GM21786 (cell line): ENCODE data around the gene GCM1.
"Not testable (repeated sequence)": the region's sequence is repeated elsewhere in the genome, so short reads cannot be mapped to it uniquely, and the experiment has no call there.

Experiments used
- ATAC-seq: cut with Tn5 transposase; IDR thresholded peaks from one replicate; pipeline ENCODE4 v1.9.1; 2021; ENCODE audit not compliant: unreplicated experiment

Gene GCM1, protein sequence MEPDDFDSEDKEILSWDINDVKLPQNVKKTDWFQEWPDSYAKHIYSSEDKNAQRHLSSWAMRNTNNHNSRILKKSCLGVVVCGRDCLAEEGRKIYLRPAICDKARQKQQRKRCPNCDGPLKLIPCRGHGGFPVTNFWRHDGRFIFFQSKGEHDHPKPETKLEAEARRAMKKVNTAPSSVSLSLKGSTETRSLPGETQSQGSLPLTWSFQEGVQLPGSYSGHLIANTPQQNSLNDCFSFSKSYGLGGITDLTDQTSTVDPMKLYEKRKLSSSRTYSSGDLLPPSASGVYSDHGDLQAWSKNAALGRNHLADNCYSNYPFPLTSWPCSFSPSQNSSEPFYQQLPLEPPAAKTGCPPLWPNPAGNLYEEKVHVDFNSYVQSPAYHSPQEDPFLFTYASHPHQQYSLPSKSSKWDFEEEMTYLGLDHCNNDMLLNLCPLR

DNA sequence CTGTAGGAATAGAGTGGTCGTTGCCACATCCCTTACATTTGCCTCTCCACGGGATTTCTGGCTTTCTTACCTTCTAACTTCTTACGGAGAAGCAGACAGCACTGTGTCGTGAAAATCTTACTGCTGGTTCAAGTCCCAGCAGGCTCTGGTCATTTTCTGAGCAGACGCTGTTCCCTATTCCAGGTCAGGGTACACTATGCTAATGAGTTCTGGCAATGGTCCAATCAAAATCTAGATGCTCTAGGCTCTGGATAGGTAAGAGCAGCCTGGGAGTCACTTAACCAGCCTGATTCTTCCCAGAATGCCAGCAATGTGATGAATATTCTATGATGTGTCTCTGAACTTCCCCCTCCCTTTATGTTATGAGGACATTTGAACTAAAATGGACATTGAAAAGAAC, at the start of gene GCM1:
Gene GCM1 (minus strand): TSS at position 158 of the 400 bp plus-strand sequence. CDS start 3,209 bp downstream, outside the sequence.
- ATAC-seq, result no peak

DNA sequence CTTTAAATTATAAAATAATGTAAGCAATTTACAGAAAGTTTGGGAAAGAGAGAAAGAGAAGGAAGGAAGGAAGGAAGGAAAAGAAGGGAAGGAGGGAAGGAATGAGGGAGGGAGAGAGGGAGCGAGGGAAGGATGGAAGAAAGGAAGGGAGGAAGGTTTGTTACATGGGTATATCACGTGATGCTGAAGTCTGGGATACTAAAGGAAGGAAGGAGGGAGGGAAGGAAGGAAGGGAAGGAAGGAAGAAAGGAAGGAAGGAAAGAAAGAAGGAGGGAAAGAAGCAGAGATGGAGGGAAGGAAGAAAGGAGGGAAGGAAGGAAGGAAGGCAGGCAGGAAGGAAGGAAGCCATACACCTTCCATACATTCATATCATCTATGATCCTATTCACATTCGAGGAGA, 48.9 kb upstream of the GCM1 start:
- no peak for ATAC-seq

DNA sequence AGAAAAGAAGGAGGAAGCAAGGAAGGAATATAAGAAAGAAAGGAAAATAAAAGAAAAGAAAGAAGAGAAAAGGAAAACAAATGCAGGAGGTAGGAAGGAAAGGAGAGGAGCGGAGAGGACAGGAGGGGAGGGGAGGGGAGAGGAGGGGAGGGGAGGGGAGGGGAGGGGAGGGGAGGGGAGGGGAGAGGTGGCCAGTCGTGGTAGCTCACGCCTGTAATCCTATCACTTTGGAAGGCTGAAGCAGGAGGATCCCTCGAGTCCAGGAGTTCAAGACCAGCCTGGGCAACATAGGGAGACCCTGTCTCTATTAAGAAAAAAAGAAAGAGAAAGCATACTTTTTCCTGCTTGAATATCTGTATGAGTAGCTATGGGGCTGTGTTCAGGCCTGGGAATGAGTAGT, 46.4 kb upstream of the GCM1 start:
- no peak for ATAC-seq

DNA sequence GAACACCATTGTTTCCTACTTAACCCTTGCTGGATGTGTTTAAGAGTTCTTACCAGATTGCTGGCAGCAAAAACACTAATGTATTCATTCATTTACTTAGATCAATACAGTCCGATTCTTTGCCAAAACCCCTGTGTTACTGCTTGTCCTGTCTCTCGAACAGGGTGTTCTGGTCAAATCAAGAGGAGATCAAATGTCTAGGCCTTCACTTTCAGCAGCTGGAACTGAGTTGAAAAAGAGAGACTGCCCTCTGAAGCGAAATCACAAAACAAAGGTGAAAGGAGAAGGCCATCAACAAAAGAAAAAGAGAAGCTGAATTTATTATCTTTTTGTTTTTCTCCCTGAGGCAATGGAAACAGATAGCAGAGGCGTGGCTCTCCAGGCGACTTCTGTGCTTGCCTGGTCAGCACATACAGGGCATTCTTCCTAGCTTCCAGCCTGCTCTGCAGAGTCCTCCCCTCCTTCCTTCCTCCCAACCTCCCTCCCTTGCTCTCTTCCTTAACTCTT, 44.1 kb upstream of the GCM1 start:
- ATAC-seq, result no peak

DNA sequence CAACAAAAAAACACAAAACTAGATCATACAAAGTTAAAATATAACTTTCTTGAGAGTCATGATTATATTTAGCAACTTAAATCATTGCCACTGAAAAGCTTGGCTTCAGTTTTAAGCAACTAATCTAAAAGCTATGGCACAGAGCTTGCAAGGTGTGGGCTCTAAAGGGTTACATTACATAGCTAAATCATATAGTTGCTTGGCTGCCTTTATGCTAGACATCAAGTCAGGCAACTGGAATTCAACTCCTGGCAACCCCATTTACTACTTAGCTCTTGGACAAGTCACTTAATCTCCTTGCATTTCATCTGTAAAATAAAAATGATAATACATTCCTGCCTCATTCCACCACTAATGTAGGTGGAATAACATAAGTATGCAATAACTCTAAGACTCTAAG, 40.9 kb upstream of the GCM1 start:
- no peak for ATAC-seq

DNA sequence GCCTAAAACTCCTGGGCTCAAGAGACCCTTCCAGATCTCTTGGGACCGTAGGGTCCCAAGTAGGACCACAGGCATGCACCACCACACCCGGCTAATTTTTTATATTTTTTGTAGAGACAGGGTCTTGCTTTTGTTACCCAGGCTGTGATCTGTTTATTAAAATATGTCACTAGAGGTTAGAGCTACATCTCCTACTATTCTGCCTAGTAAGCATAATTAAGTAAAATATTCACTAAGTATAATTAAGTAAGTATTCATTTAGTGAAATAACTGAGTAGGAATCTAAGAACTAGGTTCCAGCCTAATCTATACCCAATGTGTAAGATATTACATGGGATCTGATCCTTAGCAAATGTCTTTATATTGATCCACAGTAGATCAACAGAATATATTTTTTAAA, 40.2 kb upstream of the GCM1 start:
- no peak for ATAC-seq

DNA sequence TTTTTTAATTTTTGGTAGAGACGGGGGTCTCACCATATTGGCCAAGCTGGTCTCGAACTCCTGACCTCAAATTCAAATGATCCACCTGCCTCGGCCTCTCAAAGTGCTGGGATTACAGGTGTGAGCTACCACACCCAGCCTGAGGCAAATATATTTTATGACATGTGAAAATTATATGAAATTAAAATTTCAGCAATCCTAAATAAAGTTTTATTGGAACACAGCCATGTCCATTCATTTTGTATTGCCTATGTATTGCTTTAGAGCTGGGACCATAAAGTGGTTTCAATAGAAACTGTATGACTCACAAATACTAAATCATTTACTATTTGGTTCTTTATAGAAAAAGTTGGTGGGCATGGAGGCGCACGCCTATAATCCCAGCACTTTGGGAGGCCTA, 32.0 kb upstream of the GCM1 start:
- ATAC-seq, result no peak

DNA sequence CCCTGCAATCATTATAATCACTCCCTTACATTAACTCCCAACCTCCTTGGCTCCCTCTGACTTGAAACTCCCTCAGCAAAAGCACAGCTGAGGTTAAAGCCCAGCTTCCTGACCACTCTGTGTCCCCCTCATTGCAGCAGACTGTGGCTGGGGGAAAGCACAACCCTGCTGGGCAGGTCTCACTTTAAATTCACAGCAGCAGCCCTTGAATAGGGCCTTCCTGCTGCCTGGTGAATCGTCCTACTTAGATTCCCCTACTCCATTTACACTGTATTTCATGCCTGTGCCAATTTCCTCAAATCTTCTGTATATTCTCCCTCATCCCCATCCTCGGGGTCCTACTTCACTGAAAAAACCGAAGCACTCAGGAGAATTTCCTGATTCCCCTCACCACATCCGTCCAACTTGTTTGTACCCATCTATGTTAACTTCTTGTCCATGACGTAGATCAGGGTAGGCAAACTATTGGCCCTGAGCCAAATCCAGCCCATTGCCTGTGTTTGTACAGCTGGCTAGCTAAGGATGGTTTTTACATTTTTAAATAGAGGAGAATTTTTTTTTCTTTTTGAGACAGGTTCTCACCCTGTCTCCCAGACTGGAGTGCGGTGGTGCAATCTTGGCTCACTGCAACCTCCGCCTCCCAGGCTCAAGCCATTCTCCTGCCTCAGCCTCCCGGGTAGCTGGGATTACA, 31.5 kb upstream of the GCM1 start:
- no peak for ATAC-seq

DNA sequence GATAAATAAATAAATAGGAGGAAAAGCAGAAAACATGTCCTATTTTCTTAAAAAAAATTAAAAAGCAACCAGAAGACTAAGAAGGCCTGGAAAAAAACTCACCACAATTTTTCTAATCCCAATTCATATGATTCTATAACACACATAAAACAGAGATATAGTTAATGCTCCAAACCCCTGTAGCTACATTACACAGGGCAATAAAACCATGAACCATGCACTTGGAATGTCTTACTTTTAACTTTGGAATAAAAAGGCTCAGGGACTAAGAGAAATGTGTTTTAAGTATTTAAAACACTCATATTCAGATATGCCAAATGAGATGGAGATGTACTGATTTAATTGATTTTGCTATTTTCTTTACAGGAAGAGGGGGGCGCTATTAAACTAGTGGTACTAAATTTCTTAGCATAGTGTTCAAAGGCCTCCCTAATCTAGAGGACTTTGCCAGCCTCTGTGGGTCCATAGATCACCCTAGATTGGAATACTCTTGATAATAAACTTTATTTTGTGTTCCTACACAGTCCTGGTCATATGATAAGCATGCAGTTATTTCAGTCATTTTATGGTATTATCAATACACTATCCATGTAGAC, 30.3 kb upstream of the GCM1 start:
- no peak for ATAC-seq

DNA sequence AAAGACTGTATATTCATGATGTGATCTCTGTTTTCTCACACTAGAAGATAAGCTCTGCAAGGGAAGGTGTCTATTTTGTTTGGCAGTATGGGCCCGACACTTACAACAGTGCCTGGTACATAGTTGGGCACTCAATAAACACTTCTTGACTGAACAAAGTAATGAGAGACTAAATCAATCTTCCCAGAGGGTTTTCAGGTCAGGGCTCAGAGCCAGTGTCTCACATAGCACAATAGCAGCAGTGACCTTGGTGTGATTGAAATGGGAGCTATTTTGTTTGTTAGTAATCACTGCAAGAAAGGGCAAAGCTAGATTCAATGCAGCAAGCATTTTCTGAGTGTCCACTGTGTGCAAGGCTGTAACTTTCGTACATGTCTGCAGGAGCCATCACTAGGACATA, 26.4 kb upstream of the GCM1 start:
- no peak for ATAC-seq

DNA sequence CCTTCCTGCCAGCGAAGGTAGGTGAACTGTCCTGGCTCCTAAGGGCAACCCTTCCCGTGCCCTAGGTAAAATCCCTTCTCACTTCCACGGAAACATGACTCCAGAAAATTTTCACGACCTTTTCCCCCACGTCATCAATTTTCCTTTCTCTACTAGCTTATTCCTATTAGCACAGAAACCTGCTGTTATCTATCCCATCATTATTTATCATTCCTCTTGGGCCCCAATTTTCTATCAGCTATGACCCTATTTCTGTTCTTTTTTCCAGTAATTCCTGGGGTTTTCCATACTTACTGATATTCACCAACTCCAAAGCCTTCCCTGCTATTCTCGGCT, 23.8 kb upstream of the GCM1 start:
- ATAC-seq, result no peak

DNA sequence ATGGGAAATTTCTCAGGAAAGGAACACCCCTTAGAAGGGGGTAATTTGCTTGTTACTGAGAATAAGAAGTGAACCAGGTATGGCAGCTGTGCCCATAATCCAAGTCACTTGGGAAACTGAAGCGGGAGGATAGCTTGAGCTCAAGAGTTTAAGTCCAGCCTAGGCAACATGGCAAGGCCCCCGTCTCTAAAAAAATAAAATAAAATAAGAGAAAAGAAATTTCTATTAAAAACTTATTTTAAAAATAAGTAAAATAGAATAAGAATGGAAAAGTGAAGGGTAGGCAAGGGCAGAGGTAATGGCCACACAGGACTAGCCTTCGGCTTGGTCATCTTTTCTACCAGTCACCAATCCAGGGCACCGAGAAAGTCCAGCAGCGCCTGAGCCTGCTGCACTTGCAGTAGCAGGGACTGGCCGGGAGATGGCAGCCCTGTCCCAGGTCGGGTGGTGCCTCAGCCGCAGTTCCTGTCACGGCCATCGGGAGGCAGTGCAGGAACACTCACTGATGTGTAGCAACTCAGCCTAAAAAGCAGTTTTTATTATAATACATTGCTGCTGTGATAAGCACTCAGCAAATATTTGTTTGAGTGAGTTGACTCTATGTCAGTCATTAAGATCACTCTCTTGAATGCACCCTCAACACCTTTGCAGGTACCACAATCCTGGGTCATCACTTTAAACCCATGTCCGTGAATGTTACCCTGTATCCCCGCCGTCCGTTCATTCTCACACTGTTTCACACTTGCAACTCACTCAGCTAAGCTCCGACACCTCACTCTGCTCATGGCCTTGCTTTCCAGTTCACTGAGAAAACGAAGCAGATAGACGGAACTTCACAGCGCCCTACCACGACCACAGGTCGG, 23.2 kb upstream of the GCM1 start:
- ATAC-seq, result peak; percentile 77

DNA sequence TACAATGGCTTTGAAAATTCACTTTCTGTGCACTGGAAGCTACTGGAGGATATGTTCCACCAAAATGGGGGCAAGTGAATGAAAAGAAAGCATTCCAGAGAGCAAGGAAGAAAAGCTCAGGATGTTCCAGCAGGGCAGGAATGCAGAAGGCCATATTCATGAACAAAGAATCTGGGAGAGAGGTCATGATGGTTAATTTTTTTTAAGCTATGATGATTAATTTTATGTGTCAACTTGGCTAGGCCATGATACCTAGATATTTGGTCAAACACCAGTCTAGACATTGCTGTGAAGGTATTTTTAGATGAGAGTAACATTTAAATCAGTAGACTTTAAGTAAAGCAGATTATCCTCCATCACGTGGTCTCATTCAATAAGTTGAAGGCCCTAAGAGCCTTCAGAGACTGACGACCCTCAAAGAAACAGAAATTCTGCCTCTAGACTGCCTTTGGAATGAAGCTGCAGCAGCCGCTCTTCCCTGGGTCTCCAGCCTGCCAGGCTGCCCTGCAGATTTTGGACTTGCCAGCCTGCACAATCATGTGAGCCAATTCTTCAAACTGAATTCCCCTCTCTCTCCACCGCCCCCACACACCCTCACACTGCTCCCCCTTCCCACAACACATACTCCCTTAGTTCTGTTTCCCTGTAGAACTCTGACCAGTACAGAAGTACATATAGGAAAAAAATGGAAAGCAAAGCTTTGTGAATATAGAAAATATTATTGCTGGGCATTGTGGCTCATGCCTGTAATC, 20.1 kb upstream of the GCM1 start:
- no peak for ATAC-seq

DNA sequence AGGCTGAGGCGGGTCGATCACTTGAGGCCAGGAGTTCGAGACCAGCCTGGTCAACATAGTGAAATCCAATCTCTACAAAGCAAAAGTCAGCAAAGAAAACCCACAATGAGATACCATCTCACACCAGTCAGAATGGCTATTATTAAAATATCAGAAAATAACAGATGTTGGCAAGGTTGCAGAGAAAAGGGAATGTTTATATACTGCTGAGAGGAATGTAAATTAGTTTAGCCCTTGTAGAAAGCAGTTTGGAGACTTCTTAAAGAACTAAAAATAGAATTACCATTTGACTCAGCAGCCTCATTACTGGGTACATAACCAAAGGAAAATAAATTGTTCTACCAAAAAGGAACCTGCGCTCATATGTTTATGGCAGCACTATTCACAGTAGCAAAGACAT, 16.7 kb upstream of the GCM1 start:
- ATAC-seq, result no peak

DNA sequence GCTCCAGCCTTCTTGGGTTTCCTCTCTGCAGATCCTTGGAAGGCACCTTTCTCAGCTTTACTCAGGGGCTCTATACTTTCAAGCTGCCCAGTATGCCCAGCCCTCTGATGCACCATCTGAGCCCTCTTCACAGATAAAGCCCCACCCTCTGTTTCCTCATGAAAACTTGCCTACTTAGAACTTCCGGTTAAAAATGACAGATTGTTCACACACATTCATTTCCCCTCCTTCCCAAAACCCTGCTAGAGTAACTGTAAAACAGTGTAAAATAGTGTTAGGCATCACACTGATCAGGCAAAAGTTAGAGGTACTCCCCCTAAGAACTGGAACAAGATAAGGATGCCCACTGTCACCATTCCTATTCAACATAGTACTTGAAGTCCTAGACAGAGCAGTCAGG, 14.0 kb upstream of the GCM1 start:
- no peak for ATAC-seq

DNA sequence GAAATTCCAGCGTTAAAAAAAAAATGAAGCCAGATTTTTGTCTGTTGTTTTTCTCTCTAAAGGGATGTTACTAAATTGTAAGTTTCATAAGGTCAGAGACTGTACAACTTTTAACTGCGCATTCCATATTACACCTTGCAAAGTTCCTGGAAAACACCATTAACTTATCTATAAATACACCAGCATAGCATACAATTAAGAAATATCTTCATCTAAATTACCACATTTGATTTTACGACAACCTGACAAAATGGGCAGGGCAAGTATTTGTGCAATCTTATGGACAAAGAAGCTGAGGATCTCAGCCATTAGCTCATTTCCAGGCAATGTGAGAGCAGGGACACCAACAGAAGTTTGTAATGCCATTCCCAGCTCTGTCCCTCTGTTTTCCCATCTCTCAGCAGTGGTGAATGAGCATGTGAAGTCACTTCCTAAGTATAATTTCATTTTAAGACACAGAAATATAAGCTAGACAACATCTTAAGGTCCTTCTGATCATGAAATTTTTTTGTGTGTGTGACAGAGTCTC, 12.9 kb upstream of the GCM1 start:
- no peak for ATAC-seq

DNA sequence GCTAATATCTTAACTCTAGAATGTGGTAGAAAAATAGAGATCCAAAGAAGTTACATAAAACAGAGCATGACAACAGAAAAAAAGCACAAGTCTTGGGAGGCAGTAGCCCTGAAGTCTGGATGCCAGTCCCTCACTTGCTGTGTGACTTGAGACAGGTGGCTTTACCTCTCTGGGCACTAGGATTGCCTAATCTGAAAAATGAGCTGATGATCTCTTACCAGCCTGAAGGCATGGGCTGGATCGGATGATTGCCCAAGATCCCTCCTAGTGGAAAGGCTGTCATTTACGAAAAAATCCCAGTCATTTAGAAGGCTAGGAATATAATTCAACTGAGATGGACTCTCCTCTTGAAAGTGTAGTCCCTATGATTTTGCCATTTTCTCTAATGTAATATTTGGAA, 10.9 kb upstream of the GCM1 start:
- ATAC-seq, result no peak

DNA sequence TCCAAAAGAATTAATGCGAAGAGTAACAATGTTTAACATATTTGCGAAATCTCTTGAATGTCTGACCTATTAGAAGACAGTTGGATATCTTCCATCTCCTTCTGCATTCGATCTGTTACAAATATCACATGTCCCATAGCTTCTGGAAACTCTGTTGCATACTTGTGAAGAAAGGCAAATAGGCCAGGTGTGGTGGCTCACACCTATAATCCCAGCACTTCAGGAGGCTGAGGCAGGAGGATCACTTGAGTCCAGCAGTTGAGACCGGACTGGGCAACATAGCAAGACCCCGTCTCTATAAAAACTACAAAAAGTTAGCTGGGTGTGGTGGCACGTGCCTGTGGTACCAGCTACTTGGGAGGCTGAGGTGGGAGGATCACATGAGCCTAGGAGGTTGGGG, 9.4 kb upstream of the GCM1 start:
- ATAC-seq, result not testable (repeated sequence)

DNA sequence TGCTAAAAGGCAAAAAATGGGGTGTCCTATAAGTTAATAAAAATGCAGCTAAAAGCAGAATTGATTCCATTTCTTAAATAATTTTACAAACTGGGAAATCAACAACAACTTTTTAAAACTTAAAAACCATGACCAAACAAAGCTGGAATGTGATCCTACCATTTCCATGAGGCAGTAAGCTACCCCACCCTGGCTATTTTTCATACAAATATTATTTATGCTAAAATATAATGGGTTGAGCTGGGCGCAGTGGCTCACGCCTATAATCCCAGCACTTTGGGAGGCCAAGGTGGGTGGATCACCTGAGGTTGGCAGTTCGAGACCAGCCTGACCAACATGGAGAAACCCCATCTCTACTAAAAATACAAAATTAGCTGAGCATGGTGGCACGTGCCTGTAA, 6.6 kb upstream of the GCM1 start:
- ATAC-seq, result not testable (repeated sequence)

DNA sequence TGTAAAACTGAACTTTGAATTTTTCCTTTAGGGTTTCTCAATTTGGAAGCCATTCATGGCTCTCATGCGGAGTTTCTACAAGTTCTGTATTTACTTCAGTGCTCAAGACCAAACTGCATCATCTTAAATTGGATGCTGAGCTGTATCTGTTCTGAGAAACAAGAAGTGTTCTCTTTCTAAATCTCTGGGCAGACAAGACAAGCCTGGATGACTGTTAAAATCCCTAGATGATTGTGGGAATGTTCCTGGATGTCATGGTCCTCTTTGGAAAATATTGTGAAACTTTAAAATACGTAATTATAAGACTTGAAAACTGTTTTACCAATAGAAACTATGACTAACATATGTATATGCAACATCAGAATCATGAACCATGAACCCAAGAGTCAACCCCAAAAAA, 6.2 kb upstream of the GCM1 start:
- ATAC-seq, result no peak
